OCI-M2 (cell line): ENCODE results near the gene SPIRE1.
"Not testable (repeated sequence)": the region's sequence is repeated elsewhere in the genome, so short reads cannot be mapped to it uniquely, and the experiment has no call there.

ENCODE experiments used
- DNase-seq: peaks from one replicate; lab custom pipeline; 2025; ENCODE audit not compliant: unreplicated experiment; lab: John Stamatoyannopoulos, UW

Gene SPIRE1

GRCh38 chr18:12647773-12648172 lies 10.1 kb downstream of the SPIRE1 start:
- DNase-seq = no peak

GRCh38 chr18:12645751-12646203 lies 12.1 kb downstream of the SPIRE1 start:
- DNase-seq = no peak

GRCh38 chr18:12645254-12645653 lies 12.7 kb downstream of the SPIRE1 start:
- no peak for DNase-seq

- not testable (repeated sequence) for DNase-seq
These were observed 14.2 kb downstream of the SPIRE1 start for GRCh38 chr18:12643756-12644155.

GRCh38 chr18:12640881-12641200 lies 17.1 kb downstream of the SPIRE1 start:
- no peak for DNase-seq

- no peak for DNase-seq
These were observed 17.7 kb downstream of the SPIRE1 start for GRCh38 chr18:12639990-12640880.

GRCh38 chr18:12638644-12639124 lies 19.2 kb downstream of the SPIRE1 start:
- DNase-seq = no peak

GRCh38 chr18:12637901-12638643 lies 19.8 kb downstream of the SPIRE1 start:
- no peak for DNase-seq

GRCh38 chr18:12637393-12637792 lies 20.5 kb downstream of the SPIRE1 start:
- DNase-seq = no peak

GRCh38 chr18:12631831-12632477 lies 26.0 kb downstream of the SPIRE1 start:
- DNase-seq = no peak

GRCh38 chr18:12630136-12630535 lies 27.8 kb downstream of the SPIRE1 start:
- no peak for DNase-seq

GRCh38 chr18:12628706-12629702 lies 28.9 kb downstream of the SPIRE1 start:
- DNase-seq = no peak

GRCh38 chr18:12627199-12627598 lies 30.7 kb downstream of the SPIRE1 start:
- DNase-seq = not testable (repeated sequence)

GRCh38 chr18:12625241-12625640 lies 32.7 kb downstream of the SPIRE1 start:
- DNase-seq = no peak

- DNase-seq = no peak
These were observed 36.1 kb downstream of the SPIRE1 start for GRCh38 chr18:12621742-12622306.

GRCh38 chr18:12615748-12616147 lies 42.2 kb downstream of the SPIRE1 start:
- DNase-seq = no peak

GRCh38 chr18:12608301-12608700 lies 49.6 kb downstream of the SPIRE1 start:
- DNase-seq = no peak

GRCh38 chr18:12606592-12607315 lies 51.2 kb downstream of the SPIRE1 start:
- DNase-seq = no peak

GRCh38 chr18:12604445-12605007 lies 53.4 kb downstream of the SPIRE1 start:
- DNase-seq = no peak
